Brain microvascular endothelial cell (primary cell): ENCODE measurements around the gene GPR155.
"Not testable (repeated sequence)": the region's sequence is repeated elsewhere in the genome, so short reads cannot be mapped to it uniquely, and the experiment has no call there.

Experiments
- DNase-seq: peaks from one replicate; pipeline ENCODE4 v3.0.0-alpha.2; 2020
- H3K27ac ChIP-seq: fragments of 250-450 bp; sonication (Bioruptor Pico); 2 replicates; pipeline ENCODE4 v1.5.1; 2020; ENCODE audit warnings: mild to moderate bottlenecking, moderate library complexity
- H3K27me3 ChIP-seq: fragments of 250-450 bp; sonication (Bioruptor Pico); replicated peaks from 2 replicates; pipeline ENCODE4 v1.5.1; 2020; ENCODE audit warnings: mild to moderate bottlenecking
- H3K36me3 ChIP-seq: fragments of 250-450 bp; sonication (Bioruptor Pico); replicated peaks from 2 replicates; pipeline ENCODE4 v1.5.1; 2020; ENCODE audit warnings: mild to moderate bottlenecking
- H3K4me3 ChIP-seq: 2 replicates; pipeline ENCODE4 v1.5.1; 2011; ENCODE audit warnings: low read depth, mild to moderate bottlenecking, control low read depth, low read length, moderate library complexity
- in situ Hi-C: cut with HindIII; loops from 2 replicates; pipeline ENCODE4 v1.10.0; 2017; ENCODE audit warnings: low sequenced_read_pairs, low pct_ligation_motif_present
- TF ChIP-seq, protein P1 (sequence below): IDR thresholded peaks from 2 replicates; pipeline ENCODE4 v1.5.1; 2011; ENCODE audit warnings: low read depth, mild to moderate bottlenecking, moderate library complexity, low read length, control low read depth, inconsistent platforms; ENCODE audit errors: missing control alignments

Gene GPR155

GRCh38 chr2:174487820-174488162 is 962 bp upstream of the GPR155 start:
- TF ChIP-seq, protein P1, sequence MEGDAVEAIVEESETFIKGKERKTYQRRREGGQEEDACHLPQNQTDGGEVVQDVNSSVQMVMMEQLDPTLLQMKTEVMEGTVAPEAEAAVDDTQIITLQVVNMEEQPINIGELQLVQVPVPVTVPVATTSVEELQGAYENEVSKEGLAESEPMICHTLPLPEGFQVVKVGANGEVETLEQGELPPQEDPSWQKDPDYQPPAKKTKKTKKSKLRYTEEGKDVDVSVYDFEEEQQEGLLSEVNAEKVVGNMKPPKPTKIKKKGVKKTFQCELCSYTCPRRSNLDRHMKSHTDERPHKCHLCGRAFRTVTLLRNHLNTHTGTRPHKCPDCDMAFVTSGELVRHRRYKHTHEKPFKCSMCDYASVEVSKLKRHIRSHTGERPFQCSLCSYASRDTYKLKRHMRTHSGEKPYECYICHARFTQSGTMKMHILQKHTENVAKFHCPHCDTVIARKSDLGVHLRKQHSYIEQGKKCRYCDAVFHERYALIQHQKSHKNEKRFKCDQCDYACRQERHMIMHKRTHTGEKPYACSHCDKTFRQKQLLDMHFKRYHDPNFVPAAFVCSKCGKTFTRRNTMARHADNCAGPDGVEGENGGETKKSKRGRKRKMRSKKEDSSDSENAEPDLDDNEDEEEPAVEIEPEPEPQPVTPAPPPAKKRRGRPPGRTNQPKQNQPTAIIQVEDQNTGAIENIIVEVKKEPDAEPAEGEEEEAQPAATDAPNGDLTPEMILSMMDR: no peak
- DNase-seq: no peak
- H3K27ac ChIP-seq: no peak overlapping the region
- H3K27me3 ChIP-seq: no peaks in the 10 kb centered on the region
- in situ Hi-C loops: no loop called here
- peak overlapping the region; percentile 71 for H3K4me3 ChIP-seq
- no peaks in the 10 kb centered on the region for H3K36me3 ChIP-seq

DNA sequence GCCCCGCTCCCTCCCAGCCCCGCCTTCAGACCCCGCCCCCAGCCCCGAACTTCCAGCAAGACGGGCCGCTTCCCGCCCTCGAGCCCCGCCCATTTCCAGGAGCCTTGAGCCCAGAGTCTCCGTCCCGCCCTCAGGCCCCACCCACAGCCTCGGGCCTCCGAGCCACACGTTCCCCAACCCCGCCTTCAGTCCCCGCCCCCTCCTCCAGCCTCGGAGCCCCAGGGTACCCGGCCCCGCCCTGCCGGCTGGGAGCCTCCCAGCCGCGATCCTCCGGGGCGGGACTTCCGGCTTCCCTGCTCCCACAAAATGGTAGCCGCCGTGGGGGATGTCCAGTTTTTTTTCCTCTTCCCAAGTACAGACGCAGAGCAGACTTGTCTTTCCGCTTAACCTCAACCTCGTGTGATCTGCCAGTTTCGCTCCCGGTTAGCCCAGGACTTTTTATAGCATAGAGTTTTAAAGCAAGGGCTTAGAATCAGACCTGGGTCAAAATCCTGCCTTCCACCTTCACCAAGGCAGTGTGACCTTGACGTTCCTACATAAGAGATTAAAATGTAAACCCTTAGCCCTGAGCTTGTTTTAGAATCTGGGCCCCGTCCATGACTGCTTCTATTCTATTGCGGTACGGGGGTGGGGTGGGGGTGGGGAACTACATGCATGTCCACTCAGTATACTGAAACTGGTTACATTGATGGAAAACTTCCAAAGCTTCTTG is 435 bp upstream of the GPR155 start:
- H3K4me3 ChIP-seq: peak overlapping the region; percentile 83
- no peaks in the 10 kb centered on the region for H3K27me3 ChIP-seq
- no peaks in the 10 kb centered on the region for H3K36me3 ChIP-seq
- TF ChIP-seq, protein P1: no peak
- in situ Hi-C loops: no loop called here
- H3K27ac ChIP-seq: peak overlapping the region; percentile 78
- peak; percentile 99 for DNase-seq

GRCh38 chr2:174485788-174486562 is 854 bp downstream of the GPR155 start:
- Histone ChIP-seq H3K36me3 (no peaks in the 10 kb centered on the region), H3K4me3 (peak overlapping the region; percentile 83), H3K27me3 (no peaks in the 10 kb centered on the region), H3K27ac (no peak overlapping the region)
- in situ Hi-C loops: no loop called here
- peak; percentile 26 for DNase-seq
- TF ChIP-seq, protein P1: no peak

GRCh38 chr2:174485045-174485444 is 1.8 kb downstream of the GPR155 start:
- H3K27me3 ChIP-seq, H3K36me3 ChIP-seq, H3K4me3 ChIP-seq, H3K27ac ChIP-seq, DNase-seq, in situ Hi-C loops: not testable (repeated sequence)

DNA sequence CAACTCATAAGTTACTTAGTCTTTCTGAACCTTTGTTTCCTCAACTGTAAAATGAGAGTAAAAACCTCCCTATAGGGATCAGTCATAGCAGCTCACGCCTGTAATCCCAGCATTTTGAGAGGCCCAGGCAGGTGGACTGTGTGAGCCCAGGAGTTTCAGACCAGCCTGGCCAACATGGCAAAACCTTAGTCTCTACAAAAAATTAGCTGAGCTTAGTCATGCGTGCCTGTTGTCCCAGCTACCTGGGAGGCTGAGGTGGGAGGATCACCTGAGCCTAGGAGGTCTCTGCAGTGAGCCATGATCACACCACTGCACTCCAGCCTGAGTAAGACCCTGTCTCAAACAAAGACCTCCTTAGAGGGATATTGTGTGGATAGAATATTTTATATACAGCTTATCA is 2.3 kb downstream of the GPR155 start:
- no peak overlapping the region for H3K4me3 ChIP-seq

DNA sequence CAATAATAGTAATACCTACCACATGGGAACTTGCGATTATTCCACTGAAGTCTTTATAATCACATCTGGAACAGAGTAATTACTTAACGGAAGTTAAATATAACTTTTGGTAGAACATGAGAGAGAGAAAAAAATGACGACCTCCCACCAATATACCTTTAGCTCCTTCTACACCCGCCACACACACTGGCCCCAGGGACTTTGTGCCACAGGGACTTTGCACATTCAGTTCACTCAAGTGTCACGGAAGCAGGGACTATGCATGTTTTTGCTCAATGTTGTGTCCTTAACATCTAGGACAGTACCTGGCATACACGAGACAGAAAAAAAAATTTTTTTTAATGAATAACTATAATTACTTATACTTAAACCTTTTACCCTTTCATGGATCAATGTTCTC is 4.0 kb downstream of the GPR155 start:
- no peaks in the 10 kb centered on the region for H3K27me3 ChIP-seq
- H3K4me3 ChIP-seq: no peak overlapping the region
- no peak overlapping the region for H3K27ac ChIP-seq
- H3K36me3 ChIP-seq: no peaks in the 10 kb centered on the region
- in situ Hi-C loops: no loop called here
- TF ChIP-seq, protein P1: no peak
- no peak for DNase-seq

More for the DNA sequence above, 2.3 kb downstream of the GPR155 start:
- Histone ChIP-seq H3K27me3 (no peaks in the 10 kb centered on the region), H3K36me3 (no peaks in the 10 kb centered on the region), H3K27ac (no peak overlapping the region)
- TF ChIP-seq, protein P1: no peak
- no peak for DNase-seq
- in situ Hi-C loops: no loop called here
